WI38 (cell line): ENCODE data around the gene YY1AP1.
A peak's percentile ranks its signal among the peaks of the same experiment; 100 is the strongest.

ENCODE experiments used
- H3K4me3 ChIP-seq: 2 replicates; pipeline ENCODE4 v1.5.1; 2011; ENCODE audit warnings: low read depth, mild to moderate bottlenecking, control low read depth, low read length
- CTCF ChIP-seq: IDR thresholded peaks from 2 replicates; pipeline ENCODE4 v1.5.1; 2012; ENCODE audit warnings: low read depth, mild to moderate bottlenecking, control low read depth, low read length

The YY1AP1 gene

GRCh38 chr1:155697046-155697445, 8.5 kb upstream of the YY1AP1 start:
- no peak for TF ChIP-seq CTCF
- H3K4me3 ChIP-seq = no peak overlapping the region

- H3K4me3 ChIP-seq = no peak overlapping the region
- TF ChIP-seq CTCF = no peak
These were observed 8.0 kb upstream of the YY1AP1 start for GRCh38 chr1:155696524-155696923.

- TF ChIP-seq CTCF = no peak
- no peak overlapping the region for H3K4me3 ChIP-seq
These were observed 7.0 kb upstream of the YY1AP1 start for GRCh38 chr1:155695608-155696007.

- TF ChIP-seq CTCF = no peak
- no peak overlapping the region for H3K4me3 ChIP-seq
These were observed 6.5 kb upstream of the YY1AP1 start for GRCh38 chr1:155695072-155695471.

GRCh38 chr1:155694167-155694566, 5.6 kb upstream of the YY1AP1 start:
- no peak overlapping the region for H3K4me3 ChIP-seq
- TF ChIP-seq CTCF = no peak

- H3K4me3 ChIP-seq = no peak overlapping the region
- no peak for TF ChIP-seq CTCF
These were observed 3.5 kb upstream of the YY1AP1 start for GRCh38 chr1:155691992-155692528.

- H3K4me3 ChIP-seq = peak within 1 kb of the TSS; percentile 92
These were observed 570 bp upstream of the YY1AP1 start, which contains the start of gene DAP3 for GRCh38 chr1:155689081-155689607. DAP3 (plus strand) TSS chr1:155689091; CDS start chr1:155709780, 20,689 bp downstream.

GRCh38 chr1:155687705-155688323, 760 bp downstream of the YY1AP1 start:
- H3K4me3 ChIP-seq = peak overlapping the region; percentile 92
